IPS-11a (cell line): Measurements from ENCODE around the gene POLR1A.
"Not testable (repeated sequence)": the region's sequence is repeated elsewhere in the genome, so short reads cannot be mapped to it uniquely, and the experiment has no call there.

Experiments
- H3K4me3 ChIP-seq: one replicate; pipeline ENCODE4 v1.5.1; 2013; ENCODE audit warnings: low read depth, low read length, control low read depth

The POLR1A gene

DNA sequence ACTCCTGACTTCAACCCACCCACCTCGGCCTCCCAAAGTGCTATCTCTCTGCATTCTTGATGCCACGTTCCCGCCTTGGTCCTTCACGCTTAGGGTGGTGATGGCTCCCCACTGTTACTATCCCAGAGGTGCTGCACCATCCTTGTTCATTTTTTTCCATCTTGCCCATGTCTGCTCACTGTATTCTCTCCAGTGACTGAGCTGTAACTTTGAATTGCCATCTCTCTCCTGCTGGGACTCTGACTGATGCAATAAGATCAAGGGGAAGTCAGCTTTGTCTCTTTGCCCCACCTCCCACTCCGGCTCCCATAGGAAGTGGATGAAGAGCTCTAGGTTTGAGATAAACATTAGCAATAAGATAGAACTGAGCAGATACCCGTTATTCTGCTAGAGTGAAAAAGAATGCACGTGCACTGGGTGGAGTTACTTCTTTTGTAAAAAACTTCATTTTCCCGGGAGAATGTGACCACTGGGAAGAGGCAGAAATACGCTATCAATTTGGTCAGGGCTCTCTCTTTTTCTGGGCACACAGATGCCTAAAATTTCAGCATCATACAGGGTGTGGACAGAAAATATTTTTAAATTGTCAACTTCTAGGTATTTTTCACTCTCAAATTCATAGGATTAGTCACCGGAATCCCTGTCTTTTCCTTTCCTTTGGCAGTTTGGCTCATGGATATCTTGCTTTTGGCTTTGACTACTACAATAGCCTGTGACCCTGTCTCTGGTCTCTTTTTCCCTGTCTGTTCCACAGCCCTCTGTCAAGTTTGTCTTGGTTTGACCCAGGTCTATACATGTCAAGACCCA is 105.4 kb downstream of the POLR1A start:
- no peak overlapping the region for H3K4me3 ChIP-seq

DNA sequence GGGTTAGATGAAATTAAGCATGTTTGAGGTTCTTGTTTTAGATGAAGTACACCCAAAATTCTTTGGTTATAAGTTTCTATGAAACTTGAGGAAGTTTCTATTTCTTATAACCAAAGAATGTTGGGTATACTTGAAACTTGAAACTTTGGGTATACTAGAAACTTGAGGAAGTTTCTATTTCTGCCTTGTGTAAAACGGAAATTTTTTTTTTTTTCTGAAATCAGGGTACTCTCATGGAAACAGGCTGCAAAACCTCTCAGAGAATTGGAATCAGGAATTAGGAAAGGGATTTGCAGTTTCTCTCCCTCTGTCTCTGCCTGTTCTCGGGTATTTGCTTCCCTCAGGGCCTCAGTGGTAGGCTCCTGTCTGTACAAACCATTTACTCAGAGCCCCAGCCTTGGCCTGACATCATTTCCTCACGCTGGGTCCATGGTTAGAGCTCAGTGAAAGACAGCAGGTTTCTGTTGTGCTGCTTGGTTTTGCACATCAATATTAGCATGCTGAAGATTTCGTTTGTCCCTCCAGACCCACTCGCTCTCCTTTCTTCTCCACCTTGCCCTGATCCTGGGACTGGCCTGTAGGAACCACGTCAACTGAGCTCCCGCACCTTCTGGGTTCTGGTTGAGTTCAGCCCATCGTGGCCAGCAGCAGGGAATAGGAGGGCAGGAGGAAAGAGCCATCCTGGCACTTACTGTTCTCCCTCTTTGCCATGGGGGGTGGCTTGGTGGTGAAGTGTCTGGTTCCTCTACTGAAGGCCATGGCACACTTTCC is 106.4 kb downstream of the POLR1A start:
- no peak overlapping the region for H3K4me3 ChIP-seq

DNA sequence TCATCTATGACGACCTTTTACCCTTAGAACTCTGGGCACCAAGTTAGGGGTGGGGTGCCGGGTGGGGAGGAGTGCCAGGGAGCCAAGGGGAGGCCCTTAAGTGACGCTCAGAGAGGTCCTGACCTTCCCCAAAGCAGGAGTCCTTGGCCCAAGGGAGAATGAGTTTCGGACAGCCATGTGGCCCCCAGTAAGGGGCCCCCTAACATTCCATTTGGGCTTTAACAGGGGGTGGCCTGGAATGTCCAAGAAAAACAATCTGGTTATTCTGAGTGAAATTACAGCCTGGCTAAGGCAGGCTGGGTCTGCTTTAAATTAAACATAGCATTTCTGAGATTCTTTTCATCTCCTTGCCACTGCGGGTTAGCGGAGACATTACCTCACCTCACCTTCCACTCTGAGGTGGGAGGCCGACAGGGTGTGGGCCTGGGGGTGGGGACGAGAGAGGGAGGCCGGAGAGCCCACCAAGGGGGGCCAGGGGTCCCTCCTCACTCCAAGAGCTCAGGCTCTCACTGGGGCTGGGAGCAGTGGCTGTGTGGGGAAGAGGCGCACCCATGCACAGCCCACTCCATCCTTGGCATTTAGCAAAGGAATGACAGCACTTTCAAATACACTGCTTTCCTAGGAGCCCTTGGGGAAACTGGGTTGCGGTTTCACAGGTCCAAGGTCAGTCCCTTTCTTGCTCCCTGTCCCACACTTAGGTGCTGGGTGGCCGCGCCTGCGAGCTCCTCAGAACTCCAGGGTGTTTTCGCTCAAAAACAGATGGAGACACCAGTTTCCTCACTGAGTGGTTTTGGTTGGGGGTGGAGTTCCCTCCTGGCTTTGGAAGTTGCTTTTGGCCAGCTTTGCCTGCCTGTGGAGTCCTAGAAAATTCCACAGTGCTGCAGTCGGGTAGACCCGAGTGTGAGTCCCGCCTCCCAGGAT is 107.4 kb downstream of the POLR1A start:
- H3K4me3 ChIP-seq, result no peak overlapping the region

DNA sequence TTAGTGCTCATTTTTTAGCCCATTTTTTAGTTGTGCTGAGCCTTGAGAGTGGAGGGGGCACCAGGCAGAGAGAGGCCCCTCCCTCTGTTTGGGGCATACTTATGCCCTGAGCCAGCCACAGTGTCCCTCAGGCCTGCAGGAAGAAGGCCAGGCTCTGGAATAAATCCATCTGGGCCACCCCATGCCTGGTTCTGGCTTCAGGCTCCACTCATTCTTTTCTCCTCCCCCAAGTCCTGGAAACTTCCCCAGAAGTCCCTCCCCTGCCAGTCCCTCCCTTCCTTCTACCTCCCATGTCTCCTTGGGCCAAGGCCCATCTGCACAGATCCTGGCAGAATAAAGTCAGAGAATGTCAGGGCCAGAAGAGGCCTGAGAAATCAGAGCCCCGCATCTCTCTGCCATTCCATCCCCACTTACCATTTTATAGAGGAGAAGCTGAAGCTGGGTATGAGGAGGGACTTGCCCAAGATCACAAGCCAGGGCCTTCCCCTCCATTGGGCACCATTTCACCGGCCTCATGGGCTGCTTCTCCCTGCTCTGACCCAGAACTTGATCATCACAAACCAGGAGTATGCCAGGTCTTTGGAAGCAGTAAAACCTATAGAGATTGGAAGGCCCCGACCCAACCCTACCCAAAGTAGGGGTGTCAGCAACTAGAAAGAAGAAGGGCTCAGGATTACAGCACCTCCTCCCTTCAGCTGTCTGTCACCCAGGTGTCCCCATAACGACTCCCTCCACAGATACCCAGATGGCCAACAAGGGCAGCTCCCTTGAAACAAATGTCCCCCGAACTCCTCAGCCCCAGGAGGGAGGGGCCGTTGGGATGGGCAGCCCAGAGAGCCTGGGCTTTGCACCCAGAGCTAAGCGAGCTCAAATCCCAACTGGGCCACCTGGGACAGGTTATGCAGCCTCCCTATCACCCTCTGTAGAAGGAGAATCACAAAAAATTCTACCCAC is 108.4 kb downstream of the POLR1A start:
- no peak overlapping the region for H3K4me3 ChIP-seq

DNA sequence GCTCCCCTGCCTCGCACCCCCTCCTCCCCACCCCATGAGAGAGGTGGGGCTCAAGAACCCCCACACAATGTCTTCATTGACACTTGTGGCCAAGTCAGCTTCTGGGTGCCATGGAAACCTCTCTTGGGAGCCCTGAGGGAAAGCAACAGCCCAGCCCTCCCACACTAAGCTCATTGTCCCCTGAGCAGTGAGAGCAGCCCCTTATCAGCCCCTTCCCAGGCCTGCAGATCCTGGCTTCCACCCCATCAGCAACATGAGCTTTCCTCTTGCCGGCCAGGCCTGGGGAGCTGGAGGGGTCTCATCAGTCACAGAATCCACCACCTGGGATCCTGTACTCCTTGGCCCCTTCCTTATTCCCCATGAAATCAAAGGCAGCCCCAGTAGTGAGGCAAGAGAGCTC is 109.1 kb downstream of the POLR1A start:
- H3K4me3 ChIP-seq, result no peak overlapping the region

DNA sequence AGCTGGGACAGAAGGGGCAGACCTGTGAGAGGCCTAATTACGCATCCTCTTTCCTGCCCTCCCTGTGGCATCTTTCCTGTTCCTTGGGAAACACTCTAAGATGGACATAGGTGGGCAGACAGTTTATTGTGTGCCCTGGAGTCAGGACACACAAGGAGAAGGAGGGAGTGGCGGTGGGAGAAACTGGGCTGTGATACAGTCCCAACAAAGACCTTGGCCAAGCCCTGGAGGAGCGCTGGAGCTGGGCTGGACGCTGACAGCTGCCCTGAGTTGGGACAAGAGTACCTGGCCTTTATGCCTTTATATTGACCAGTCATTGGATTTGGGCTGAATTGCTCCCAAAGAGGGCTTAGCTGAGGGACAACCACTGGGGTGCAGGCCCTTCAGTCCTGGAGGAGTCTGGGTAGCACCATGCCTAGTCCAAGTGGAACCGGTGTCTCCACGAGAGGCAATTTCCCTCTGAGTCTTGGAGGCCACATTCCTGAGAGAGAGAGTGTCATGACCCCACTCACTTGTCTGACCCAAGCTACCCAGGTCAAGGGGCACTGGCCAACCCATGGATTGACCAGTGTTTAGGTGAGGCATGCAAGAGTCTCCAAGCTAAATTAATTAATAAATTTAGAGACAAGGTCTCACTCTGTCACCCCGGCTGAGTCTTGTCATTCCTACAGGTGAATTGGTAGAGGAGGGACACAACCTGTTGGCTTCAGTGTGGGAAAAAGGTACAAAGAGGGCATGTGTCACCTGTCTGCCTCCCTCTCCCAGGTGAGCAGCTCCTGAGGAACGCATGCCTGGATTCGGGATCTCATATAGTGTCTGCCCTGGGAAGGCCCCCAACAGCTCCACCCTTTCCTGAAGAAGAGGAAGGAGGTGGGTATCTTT is 109.8 kb downstream of the POLR1A start:
- no peak overlapping the region for H3K4me3 ChIP-seq

DNA sequence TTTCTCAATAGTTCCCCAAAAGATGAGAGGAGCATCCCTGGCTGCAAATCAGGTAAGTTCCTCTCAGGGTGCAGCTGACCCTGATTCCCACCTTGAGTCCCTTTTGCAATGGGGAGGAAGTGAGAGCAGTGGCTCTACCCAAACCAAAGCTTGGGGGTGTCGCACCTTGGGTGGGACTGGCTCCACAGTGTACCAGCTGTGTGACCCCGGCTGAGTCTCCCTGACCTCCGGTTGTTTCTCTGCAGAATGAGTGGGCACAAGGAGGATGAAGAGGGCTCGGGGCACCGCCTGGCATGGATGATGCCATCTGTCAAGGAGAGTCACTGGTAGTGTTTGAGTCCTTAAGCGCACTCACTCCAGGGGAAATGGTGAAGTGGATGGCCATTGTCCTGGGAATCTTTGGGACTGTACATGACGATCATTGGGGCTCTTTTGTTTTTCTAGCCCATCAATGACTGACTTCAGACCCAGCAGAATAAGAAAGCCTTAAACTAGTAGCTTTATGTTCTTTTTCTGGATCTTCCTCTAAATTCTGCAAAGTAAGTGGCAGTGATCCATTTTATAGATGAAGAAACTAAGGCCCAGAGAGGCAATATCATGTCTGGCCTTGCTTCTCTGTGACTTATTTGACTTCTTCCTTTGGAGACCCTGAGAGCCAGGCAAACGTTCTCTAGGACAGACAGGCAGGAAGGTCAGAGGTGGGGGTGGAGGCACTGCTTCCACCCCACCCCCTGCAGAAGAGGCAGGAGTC is 110.6 kb downstream of the POLR1A start:
- H3K4me3 ChIP-seq, result no peak overlapping the region

DNA sequence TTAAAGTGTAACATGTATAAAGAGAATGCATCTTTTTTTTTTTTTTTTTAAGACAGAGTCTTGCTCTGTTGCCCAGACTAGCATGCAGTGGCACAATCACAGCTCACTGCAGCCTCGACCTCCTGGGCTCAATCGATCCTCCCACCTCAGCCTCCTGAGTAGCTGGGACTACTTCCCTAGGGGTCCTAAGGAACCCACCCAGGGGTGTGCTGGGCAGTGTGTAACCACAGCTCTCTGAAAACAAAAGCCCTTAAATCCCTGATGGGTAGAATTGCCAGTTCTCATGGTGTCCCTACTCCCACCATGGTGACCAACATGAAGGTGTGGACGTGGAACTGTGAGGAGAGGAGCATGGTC is 111.3 kb downstream of the POLR1A start:
- no peak overlapping the region for H3K4me3 ChIP-seq

DNA sequence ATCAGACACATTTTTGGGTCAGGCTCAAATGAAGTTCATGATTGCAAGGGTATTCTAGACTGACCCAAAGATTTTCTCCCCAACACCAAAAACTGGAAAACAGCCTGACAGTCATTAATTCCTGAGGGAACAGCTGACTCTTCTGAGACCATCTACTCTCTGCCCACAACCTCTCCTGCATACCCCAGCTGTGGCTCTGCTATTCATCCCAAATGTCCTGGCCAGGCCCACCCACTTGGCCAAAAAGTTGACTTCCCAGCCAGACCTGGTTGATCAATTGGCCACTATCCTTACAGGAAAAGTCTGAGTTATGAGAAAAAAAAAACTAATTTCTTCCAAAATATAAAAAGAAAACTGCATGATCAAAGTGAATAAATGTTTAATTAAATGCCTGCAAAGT is 113.1 kb downstream of the POLR1A start:
- no peak overlapping the region for H3K4me3 ChIP-seq

DNA sequence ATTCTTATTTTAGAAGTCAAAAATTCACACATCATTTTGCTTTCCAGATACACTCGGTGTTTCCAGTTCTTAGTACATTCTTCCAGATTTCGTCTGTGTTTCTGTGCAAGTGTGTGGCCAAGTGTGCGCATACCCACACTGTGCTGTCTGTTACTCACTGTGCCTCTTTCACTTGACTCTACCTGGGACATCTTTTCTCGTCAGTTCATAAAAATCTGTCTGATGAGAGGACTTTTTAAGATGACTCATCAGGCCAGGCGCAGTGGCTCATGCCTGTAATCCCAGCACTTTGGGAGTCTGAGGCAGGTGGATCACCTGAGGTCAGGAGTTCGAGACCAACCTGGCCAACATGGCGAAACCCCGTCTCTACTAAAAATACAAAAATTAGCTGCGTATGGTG is 113.6 kb downstream of the POLR1A start:
- not testable (repeated sequence) for H3K4me3 ChIP-seq

DNA sequence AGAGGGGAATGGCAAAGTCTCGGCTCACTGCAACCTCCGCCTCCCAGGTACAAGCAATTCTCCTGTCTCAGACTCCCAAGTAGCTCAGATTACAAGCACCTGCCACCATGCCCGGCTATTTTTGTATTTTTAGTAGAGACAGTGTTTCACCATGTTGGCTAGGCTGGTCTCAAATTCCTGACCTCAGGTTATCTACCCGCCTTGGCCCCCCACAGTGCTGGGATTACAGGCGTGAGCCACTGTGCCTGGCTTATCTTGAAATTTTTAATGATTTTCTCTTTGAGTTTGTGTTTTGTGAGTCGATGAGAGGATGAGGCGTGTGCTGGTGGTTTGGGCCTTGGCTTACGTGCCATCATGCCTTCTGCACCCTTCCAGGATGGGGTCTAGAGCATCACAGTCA is 115.6 kb downstream of the POLR1A start:
- no peak overlapping the region for H3K4me3 ChIP-seq

DNA sequence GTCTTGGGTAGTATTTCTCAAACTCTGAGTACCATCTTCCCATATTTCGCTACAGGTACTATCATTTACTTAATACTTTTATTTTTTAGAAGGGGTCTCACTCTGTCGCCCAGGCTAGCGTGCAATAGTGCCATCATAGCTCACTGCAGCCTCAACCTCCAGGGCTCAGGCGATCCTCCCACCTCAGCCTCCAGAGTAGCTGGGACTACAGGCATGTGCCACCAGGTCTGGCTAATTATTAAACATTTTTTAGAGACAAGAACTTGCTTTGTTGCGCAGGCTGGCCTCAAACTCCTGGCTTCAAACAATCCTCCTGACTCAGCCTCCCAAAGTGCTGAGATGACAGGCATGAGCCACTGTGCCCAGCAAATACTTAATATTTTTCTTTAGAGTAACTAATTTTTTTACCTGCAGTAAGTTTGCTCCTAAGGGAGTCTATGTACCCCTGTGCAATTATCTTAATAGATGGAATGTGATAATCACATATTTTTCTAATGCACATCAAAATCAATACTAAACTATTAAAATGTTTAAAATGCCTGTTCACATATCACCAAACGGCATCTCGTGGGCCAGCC is 116.3 kb downstream of the POLR1A start:
- no peak overlapping the region for H3K4me3 ChIP-seq

DNA sequence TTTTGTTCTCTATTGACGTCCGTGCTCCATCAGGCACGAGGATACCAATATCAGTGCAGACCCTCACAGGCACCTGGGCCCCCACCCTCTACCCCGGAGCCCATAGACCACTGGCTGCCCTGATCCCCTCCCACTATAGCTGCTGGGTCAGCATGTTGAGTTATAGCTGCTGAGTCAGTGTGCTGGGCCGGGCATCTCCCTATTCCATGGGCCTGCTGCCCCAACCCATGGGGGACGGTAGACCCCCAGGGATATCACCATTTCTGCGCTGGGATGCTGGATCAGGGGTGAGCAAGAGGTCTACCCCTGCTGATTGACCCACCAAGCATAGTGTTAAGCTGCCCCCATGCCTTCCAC is 116.8 kb downstream of the POLR1A start:
- no peak overlapping the region for H3K4me3 ChIP-seq

DNA sequence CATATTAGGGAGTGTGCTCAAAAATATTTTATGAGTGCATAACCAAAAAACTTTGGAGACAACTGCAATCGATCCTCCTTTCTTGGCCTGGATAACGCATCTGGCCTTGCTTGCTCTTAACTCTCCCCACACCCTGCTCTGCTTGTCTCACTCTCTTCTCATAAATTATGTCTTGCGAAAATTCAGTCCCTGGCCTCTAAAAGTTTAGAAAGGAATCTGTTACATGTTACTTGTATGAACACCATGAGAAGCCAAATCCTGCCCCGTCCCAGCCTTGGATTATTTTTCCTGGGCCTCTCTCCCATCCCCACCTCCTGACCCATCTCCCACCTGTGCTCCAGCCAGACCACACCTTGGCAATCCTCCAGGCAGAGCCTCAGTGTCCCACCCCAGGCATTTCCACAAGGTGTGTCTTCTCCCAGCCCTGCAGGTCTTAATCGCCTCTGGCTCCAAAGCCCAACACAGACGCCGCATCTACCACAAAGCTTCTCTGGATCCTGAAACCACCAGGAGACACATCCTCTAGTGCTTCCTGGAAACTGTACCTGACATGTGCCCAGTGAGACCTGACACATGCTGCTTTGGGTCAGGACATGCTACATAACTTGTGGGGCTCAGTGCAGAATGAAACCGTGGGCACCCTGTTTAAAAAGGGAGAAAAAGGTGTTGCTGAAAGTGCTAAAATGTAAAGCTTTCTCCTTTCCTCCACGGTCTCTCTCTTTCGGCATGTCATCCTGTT is 117.3 kb downstream of the POLR1A start:
- no peak overlapping the region for H3K4me3 ChIP-seq

DNA sequence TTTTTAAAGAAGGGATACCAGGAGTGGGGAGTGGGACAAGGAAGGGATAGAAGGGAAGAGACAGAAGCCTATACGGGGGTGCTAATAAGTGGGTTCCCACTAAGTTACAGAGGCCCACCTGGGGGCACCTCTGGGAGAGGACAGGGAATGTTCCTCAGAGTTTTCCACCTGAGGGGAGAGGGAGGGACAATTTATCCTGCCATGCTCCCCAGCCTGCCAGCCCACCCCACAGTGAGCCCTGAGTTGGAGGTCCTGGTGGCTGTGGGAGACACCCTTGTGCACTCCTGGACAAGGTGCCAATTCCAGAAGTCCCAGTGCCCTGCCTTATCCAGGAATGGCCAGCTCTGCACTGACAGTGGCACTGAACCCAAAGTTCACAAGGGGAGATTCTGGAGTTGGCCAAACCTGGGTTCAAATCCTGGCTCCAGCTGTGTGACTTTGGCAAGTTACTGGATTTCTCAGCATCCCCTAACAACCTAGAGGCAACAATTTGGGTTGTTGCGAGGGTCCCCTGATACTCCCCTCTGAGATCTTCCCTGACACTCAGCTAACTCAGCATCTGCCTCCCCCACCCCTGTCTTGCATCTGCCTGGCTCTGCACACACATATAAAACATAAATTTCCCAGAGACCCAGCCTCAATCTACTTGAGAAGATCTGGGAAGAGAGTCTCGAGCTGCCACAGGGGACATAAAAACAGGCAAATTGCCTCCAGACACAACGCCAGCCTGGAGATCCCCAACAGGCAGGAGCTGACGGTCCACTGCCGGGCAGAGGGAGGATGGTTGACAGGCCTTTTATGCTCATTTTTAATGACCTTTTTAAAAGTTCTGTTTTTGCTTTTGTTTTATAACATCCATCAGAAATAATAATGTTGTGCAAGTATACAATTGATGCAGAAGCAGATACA is 118.2 kb downstream of the POLR1A start:
- no peak overlapping the region for H3K4me3 ChIP-seq

DNA sequence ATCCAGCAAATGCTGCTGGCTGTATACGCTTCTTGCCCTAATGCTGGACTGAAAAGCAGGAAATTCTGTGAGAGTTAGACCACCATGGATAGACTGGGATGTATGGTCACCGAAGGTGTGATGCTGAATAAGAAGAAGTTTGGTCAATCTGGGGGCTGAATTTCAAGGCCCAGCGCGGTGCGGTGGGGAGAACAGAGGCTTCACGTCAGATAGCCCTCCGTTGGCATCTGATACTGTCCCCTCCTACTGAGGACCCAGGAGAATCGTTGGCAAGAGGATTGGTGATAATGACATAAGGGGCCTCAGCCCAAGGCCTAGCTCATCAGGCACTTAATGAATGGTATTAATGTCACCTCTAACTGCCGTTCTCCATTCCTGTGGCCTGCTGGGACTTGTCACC is 119.6 kb downstream of the POLR1A start:
- H3K4me3 ChIP-seq, result no peak overlapping the region

DNA sequence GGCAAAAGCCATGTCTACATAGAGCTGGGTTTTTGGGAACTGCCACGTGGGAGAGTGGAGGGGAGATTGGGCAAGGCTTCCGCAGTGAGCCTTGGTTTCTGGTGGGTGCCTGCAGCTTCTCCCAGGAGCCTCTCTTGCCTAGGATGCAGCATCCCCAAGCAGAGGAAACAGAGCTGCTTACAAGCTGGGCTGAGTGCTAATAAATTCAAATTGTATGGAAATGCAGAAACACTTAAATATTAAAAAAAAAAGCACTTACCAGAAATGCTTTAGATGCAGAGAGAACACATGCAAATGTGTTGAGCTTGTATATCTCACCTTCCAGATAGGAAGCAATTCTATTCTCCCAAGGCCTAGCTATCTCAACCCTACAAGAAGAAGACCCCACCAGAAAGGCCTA is 120.9 kb downstream of the POLR1A start:
- H3K4me3 ChIP-seq, result no peak overlapping the region
